HEK293 (cell line): ENCODE data around the gene TSPYL6.

Experiments used
- CTCF ChIA-PET: fragments of 350-600 bp; formaldehyde crosslinking; extraction: SDS; loops from one replicate; lab custom pipeline; 2021; ENCODE audit warnings: antibody characterized with exemption; lab: Yijun Ruan, JAX
- POLR2A ChIA-PET: fragments of 300-600 bp; formaldehyde crosslinking; extraction: SDS; loops from one replicate; lab custom pipeline; 2020; ENCODE audit warnings: antibody characterized with exemption, inconsistent platforms; lab: Yijun Ruan, JAX
- H3K27ac ChIP-seq: fragments of 200-500 bp; sonication (Bioruptor generic); 2 replicates; pipeline ENCODE4 v1.5.1; 2014; ENCODE audit warnings: low read depth, low read length, control low read depth, inconsistent platforms; ENCODE audit errors: extremely low read depth
- H3K36me3 ChIP-seq, 2 experiments: fragments of 200-500 bp in 1 of 2; sonication (Bioruptor generic) in 1 of 2; 1 replicate in 1 of 2; 2 replicates in 1 of 2; pipeline ENCODE4 v1.5.1; 2014 to 2017; ENCODE audit warnings: inconsistent platforms in 2 of 2, low read length in 2 of 2; ENCODE audit not compliant: control insufficient read depth in 2 of 2, insufficient read depth in 1 of 2
- H3K4me1 ChIP-seq: fragments of 200-500 bp; sonication (Bioruptor generic); 2 replicates; pipeline ENCODE4 v1.5.1; 2014; ENCODE audit warnings: mild to moderate bottlenecking, low read length, inconsistent platforms; ENCODE audit not compliant: control insufficient read depth, insufficient read depth
- H3K4me3 ChIP-seq: 2 replicates; pipeline ENCODE4 v1.5.1; 2011; ENCODE audit warnings: low read depth, mild to moderate bottlenecking, control low read depth, low read length, moderate library complexity
- H3K9me3 ChIP-seq: fragments of 200-500 bp; sonication (Bioruptor generic); 2 replicates; pipeline ENCODE4 v1.5.1; 2014; ENCODE audit warnings: low read depth, low read length, inconsistent platforms; ENCODE audit not compliant: control insufficient read depth, insufficient read depth
- HOXD13 ChIP-seq: sonication (generic); formaldehyde crosslinking; IDR thresholded peaks from 2 replicates; pipeline ENCODE4 v1.8.0; 2022; ENCODE audit warnings: missing genetic modification reagents, borderline replicate concordance
- IKZF3 ChIP-seq: fragments of 450-650 bp; IDR thresholded peaks from 2 replicates; pipeline ENCODE4 v1.5.0; 2018; ENCODE audit warnings: missing biosample characterization, mild to moderate bottlenecking, missing genetic modification characterization, moderate library complexity
- KLF10 ChIP-seq: fragments of 450-650 bp; IDR thresholded peaks from 2 replicates; pipeline ENCODE4 v1.5.1; 2018; ENCODE audit warnings: missing biosample characterization, mild to moderate bottlenecking, missing genetic modification characterization
- KLF17 ChIP-seq: fragments of 450-650 bp; formaldehyde crosslinking; IDR thresholded peaks from 2 replicates; pipeline ENCODE4 v1.5.1; 2016; ENCODE audit warnings: missing biosample characterization, missing genetic modification characterization
- SCRT2 ChIP-seq: fragments of 450-650 bp; formaldehyde crosslinking; IDR thresholded peaks from 2 replicates; pipeline ENCODE4 v1.5.1; 2016; ENCODE audit warnings: missing biosample characterization, missing genetic modification characterization
- TCF7L2 ChIP-seq: IDR thresholded peaks from 2 replicates; pipeline ENCODE4 v1.6.1; 2011; ENCODE audit warnings: low read depth, mild to moderate bottlenecking, inconsistent platforms, low read length, moderate library complexity, borderline replicate concordance
- TRIM28 ChIP-seq: IDR thresholded peaks from 2 replicates; pipeline ENCODE4 v1.6.1; 2011; ENCODE audit warnings: low read length, control low read depth, borderline replicate concordance
- ZBTB44 ChIP-seq: fragments of 450-650 bp; IDR thresholded peaks from 2 replicates; pipeline ENCODE4 v1.5.1; 2018; ENCODE audit warnings: missing biosample characterization, mild to moderate bottlenecking, missing genetic modification characterization
- ZFHX2 ChIP-seq: fragments of 450-650 bp; formaldehyde crosslinking; conservative IDR thresholded peaks from 2 replicates; pipeline ENCODE4 v1.5.1; 2016; ENCODE audit warnings: missing biosample characterization, missing genetic modification characterization
- ZNF133 ChIP-seq: fragments of 450-650 bp; formaldehyde crosslinking; IDR thresholded peaks from 2 replicates; pipeline ENCODE4 v1.5.1; 2016; ENCODE audit warnings: missing biosample characterization, missing genetic modification characterization
- ZNF202 ChIP-seq: fragments of 450-650 bp; formaldehyde crosslinking; IDR thresholded peaks from 2 replicates; pipeline ENCODE4 v1.5.1; 2016; ENCODE audit warnings: missing biosample characterization, missing genetic modification characterization, borderline replicate concordance
- ZNF214 ChIP-seq: fragments of 450-650 bp; formaldehyde crosslinking; IDR thresholded peaks from 2 replicates; pipeline ENCODE4 v1.5.1; 2017; ENCODE audit warnings: missing biosample characterization, mild to moderate bottlenecking, missing genetic modification characterization, borderline replicate concordance
- ZNF280D ChIP-seq: fragments of 450-650 bp; formaldehyde crosslinking; IDR thresholded peaks from 2 replicates; pipeline ENCODE4 v1.5.1; 2016; ENCODE audit warnings: missing biosample characterization, missing genetic modification characterization
- ZNF391 ChIP-seq: fragments of 450-650 bp; formaldehyde crosslinking; IDR thresholded peaks from 2 replicates; pipeline ENCODE4 v1.5.1; 2016; ENCODE audit warnings: low read depth, missing biosample characterization, missing genetic modification characterization, borderline replicate concordance
- ZNF398 ChIP-seq: fragments of 450-650 bp; formaldehyde crosslinking; IDR thresholded peaks from 2 replicates; pipeline ENCODE4 v1.5.1; 2017; ENCODE audit warnings: missing biosample characterization, missing genetic modification characterization
- ZNF658 ChIP-seq: fragments of 450-650 bp; formaldehyde crosslinking; IDR thresholded peaks from 2 replicates; pipeline ENCODE4; 2016; ENCODE audit warnings: missing biosample characterization, missing genetic modification characterization
- ZNF692 ChIP-seq: fragments of 450-650 bp; formaldehyde crosslinking; IDR thresholded peaks from 2 replicates; pipeline ENCODE4 v1.5.1; 2016; ENCODE audit warnings: missing biosample characterization, missing genetic modification characterization
- TF ChIP-seq, protein P1 (sequence below): fragments of 450-650 bp; IDR thresholded peaks from 2 replicates; pipeline ENCODE4 v1.5.1; 2018; ENCODE audit warnings: missing biosample characterization, missing genetic modification characterization
- TF ChIP-seq, protein P2 (sequence below): fragments of 450-650 bp; formaldehyde crosslinking; IDR thresholded peaks from 2 replicates; pipeline ENCODE4 v1.5.1; 2017; ENCODE audit warnings: missing biosample characterization, missing genetic modification characterization

Gene TSPYL6

DNA sequence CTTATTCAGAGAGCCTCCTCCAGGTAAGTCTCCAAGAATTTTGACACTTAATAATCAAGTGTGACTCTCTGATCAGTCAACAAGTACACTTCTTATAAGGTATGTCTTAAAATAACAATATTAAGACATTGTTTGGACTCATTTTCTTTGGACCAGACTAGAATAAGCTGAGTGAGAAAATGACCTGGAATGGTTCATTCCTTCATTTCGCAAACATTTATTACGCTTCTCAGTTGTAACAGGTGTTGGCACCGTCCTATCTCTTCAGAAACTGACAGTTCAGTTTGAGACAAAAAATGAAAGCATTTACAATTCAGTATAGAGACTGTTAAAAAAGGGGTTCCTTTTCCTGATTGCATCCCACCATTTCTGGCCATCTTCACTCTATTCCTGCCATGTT is 46.6 kb downstream of the TSPYL6 start:
- Histone ChIP-seq H3K9me3 (no peaks in the 10 kb centered on the region; the same call in 1 of the 2 replicates), H3K36me3 (no peaks in the 10 kb centered on the region), H3K27ac (no peak overlapping the region), H3K4me1 (no peaks in the 10 kb centered on the region), H3K4me3 (no peak overlapping the region)
- TF ChIP-seq ZBTB44 (tag by site-specific recombination) (no peak), KLF17 (tag by site-specific recombination) (no peak), HOXD13 (CRISPR knock-in tag) (no peak), ZNF391 (tag by site-specific recombination) (no peak), ZNF214 (tag by site-specific recombination) (no peak), ZNF658 (tag by site-specific recombination) (no peak), ZNF280D (tag by site-specific recombination) (no peak), TCF7L2 (no peak), TRIM28 (no peak), KLF10 (tag by site-specific recombination) (no peak), ZNF692 (tag by site-specific recombination) (no peak)
- TF ChIP-seq, protein P1, sequence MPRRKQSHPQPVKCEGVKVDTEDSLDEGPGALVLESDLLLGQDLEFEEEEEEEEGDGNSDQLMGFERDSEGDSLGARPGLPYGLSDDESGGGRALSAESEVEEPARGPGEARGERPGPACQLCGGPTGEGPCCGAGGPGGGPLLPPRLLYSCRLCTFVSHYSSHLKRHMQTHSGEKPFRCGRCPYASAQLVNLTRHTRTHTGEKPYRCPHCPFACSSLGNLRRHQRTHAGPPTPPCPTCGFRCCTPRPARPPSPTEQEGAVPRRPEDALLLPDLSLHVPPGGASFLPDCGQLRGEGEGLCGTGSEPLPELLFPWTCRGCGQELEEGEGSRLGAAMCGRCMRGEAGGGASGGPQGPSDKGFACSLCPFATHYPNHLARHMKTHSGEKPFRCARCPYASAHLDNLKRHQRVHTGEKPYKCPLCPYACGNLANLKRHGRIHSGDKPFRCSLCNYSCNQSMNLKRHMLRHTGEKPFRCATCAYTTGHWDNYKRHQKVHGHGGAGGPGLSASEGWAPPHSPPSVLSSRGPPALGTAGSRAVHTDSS (tag by site-specific recombination) = no peak
- ChIA-PET POLR2A (no interaction called here), CTCF (interaction anchor here (1.1 kb wide), 2 partner anchors 137 to 297 kb away, joined by 3 to 4 read pairs; no protein-coding TSS in a partner anchor)

DNA sequence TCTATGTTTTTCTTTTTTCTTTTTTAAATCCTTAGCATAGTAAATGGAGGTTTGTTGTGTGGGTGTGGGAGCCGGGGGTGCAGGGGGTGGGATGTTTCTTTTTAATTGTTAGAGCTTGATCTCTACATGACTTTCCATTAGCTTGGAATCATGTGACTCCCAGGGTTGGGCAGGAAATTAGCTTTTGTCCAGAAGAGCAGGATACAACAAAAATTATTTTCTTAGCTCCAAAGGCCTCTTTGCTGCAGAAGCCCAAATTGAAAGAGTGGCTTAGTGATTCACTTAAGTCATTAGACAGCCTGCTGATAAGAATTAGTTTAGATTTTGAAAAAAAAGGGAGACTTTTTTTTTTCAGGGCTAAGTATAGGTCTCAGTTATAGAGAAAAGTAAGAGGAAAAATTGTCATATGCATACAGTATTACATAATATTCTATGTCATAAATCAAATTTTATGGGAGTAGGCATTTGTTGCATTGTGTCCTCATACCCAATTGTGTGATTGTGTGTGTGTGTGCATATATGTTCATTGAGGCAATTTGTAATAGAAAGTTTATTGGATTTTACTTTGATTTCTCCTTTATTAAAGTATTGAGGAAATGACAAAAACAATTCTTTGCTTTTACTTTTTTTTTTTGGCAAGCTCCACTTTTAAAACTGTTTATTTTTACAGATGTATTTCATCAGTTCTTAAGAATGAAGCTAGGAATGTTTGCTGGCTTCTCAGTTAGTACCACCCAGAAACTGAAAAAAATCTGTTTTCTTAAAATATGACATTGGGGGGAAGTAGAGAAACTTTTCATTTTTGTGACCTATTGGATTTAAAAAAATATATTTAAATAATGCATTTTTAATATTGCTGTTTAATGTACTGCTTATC is 47.4 kb downstream of the TSPYL6 start:
- no peaks in the 10 kb centered on the region for H3K4me1 ChIP-seq
- ChIA-PET POLR2A (no interaction called here), CTCF (interaction anchor here (0.7 to 1.4 kb wide), 10 partner anchors 8 to 496 kb away, joined by 3 to 9 read pairs (median 4); no protein-coding TSS in a partner anchor)
- H3K27ac ChIP-seq = no peak overlapping the region
- H3K4me3 ChIP-seq = no peak overlapping the region
- no peaks in the 10 kb centered on the region; the same call in 1 of the 2 replicates for H3K9me3 ChIP-seq
- H3K36me3 ChIP-seq = no peaks in the 10 kb centered on the region
- TF ChIP-seq, protein P2, sequence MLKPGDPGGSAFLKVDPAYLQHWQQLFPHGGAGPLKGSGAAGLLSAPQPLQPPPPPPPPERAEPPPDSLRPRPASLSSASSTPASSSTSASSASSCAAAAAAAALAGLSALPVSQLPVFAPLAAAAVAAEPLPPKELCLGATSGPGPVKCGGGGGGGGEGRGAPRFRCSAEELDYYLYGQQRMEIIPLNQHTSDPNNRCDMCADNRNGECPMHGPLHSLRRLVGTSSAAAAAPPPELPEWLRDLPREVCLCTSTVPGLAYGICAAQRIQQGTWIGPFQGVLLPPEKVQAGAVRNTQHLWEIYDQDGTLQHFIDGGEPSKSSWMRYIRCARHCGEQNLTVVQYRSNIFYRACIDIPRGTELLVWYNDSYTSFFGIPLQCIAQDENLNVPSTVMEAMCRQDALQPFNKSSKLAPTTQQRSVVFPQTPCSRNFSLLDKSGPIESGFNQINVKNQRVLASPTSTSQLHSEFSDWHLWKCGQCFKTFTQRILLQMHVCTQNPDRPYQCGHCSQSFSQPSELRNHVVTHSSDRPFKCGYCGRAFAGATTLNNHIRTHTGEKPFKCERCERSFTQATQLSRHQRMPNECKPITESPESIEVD (tag by site-specific recombination) = 0 out of 2 replicates have a peak, but pooled peaks have one; percentile 7
- TF ChIP-seq IKZF3 (tag by site-specific recombination) (no peak), ZNF202 (tag by site-specific recombination) (no peak), SCRT2 (0 out of 2 replicates have a peak, but pooled peaks have one; percentile 20), ZFHX2 (tag by site-specific recombination) (peak; percentile 52), ZNF133 (tag by site-specific recombination) (no peak), ZNF398 (tag by site-specific recombination) (peak; percentile 9; the same call in 1 of the 2 replicates)
